Astrocyte (in vitro differentiated cells and primary cell): ENCODE results near the gene TNN. TPM values are rescaled to one million over a fixed set of nuclear protein-coding genes. Genes with fewer than 3 reads are reported as not detected.

Source experiments
- DNase-seq: peaks from one replicate; pipeline ENCODE4 v3.0.0-alpha.2; 2010; ENCODE audit warnings: low read depth
- FAIRE-seq: peaks from 2 replicates; lab custom pipeline; 2011; peaks lifted over from hg19 to GRCh38; lab: Jason Lieb, UNC
- H2AFZ ChIP-seq: 2 replicates; pipeline ENCODE4 v1.6.0; 2012; ENCODE audit warnings: low read depth, low read length, inconsistent platforms
- H3K27ac ChIP-seq: 2 replicates; pipeline ENCODE4 v1.5.1; 2011; ENCODE audit warnings: low read depth, low read length, inconsistent platforms
- H3K27me3 ChIP-seq: 2 replicates; pipeline ENCODE4 v1.6.0; 2011; ENCODE audit warnings: low read length, inconsistent platforms; ENCODE audit not compliant: insufficient read depth
- H3K36me3 ChIP-seq: 2 replicates; pipeline ENCODE4 v1.5.1; 2011; ENCODE audit warnings: low read length, inconsistent platforms; ENCODE audit not compliant: insufficient read depth
- H3K4me1 ChIP-seq: 2 replicates; pipeline ENCODE4 v1.5.1; 2011; ENCODE audit warnings: low read length, inconsistent platforms; ENCODE audit not compliant: insufficient read depth
- H3K4me2 ChIP-seq: 2 replicates; pipeline ENCODE4 v1.6.0; 2012; ENCODE audit warnings: low read length, inconsistent platforms
- H3K4me3 ChIP-seq: 2 replicates; pipeline ENCODE4 v1.5.1; 2011; ENCODE audit warnings: low read depth, mild to moderate bottlenecking, low read length, inconsistent platforms; ENCODE audit not compliant: insufficient read depth
- H3K79me2 ChIP-seq: 2 replicates; pipeline ENCODE4 v1.6.0; 2012; ENCODE audit warnings: mild to moderate bottlenecking, low read length, inconsistent platforms; ENCODE audit not compliant: insufficient read depth
- H3K9ac ChIP-seq: 2 replicates; pipeline ENCODE4 v1.6.0; 2012; ENCODE audit warnings: mild to moderate bottlenecking, low read length, inconsistent platforms
- H3K9me3 ChIP-seq: 2 replicates; pipeline ENCODE4 v1.5.1; 2012; ENCODE audit warnings: low read depth, mild to moderate bottlenecking, low read length, inconsistent platforms; ENCODE audit not compliant: insufficient read depth
- H4K20me1 ChIP-seq: 2 replicates; pipeline ENCODE4 v1.6.0; 2012; ENCODE audit warnings: low read length, inconsistent platforms; ENCODE audit not compliant: insufficient read depth
- H3K27ac Mint-ChIP-seq: one replicate; pipeline ENCODE4 v1.8.0; 2021; ENCODE audit warnings: mild to moderate bottlenecking, mixed read lengths; ENCODE audit not compliant: unreplicated experiment
- H3K27me3 Mint-ChIP-seq: one replicate; pipeline ENCODE4 v1.8.0; 2021; ENCODE audit warnings: low read depth, mixed read lengths; ENCODE audit not compliant: unreplicated experiment
- H3K36me3 Mint-ChIP-seq: one replicate; pipeline ENCODE4 v1.8.0; 2021; ENCODE audit warnings: low read depth, mixed read lengths; ENCODE audit not compliant: unreplicated experiment
- H3K4me1 Mint-ChIP-seq: one replicate; pipeline ENCODE4 v1.8.0; 2021; ENCODE audit warnings: low read depth, mixed read lengths; ENCODE audit not compliant: unreplicated experiment
- H3K4me3 Mint-ChIP-seq: one replicate; pipeline ENCODE4 v1.8.0; 2021; ENCODE audit warnings: mild to moderate bottlenecking, moderate library complexity, mixed read lengths; ENCODE audit not compliant: unreplicated experiment
- H3K9me3 Mint-ChIP-seq: one replicate; pipeline ENCODE4 v1.8.0; 2021; ENCODE audit warnings: mild to moderate bottlenecking, mixed read lengths; ENCODE audit not compliant: unreplicated experiment
- EZH2 ChIP-seq: IDR thresholded peaks from 2 replicates; pipeline ENCODE4 v1.6.1; 2012; ENCODE audit warnings: mild to moderate bottlenecking, low read length, inconsistent platforms; ENCODE audit not compliant: insufficient read depth
- total RNA-seq: library from RNA; stranded (reverse); gene quantifications from 2 replicates; pipeline ENCODE4 v1.2.1, GENCODE V29; 2021
- TF ChIP-seq, protein P1 (sequence below): IDR thresholded peaks from 2 replicates; pipeline ENCODE4 v1.5.1; 2011; ENCODE audit warnings: low read depth, mild to moderate bottlenecking, inconsistent platforms, low read length, moderate library complexity; ENCODE audit not compliant: insufficient read depth

The TNN gene
- total RNA-seq, 1 donor from 2014 or later = 0.16 TPM

DNA sequence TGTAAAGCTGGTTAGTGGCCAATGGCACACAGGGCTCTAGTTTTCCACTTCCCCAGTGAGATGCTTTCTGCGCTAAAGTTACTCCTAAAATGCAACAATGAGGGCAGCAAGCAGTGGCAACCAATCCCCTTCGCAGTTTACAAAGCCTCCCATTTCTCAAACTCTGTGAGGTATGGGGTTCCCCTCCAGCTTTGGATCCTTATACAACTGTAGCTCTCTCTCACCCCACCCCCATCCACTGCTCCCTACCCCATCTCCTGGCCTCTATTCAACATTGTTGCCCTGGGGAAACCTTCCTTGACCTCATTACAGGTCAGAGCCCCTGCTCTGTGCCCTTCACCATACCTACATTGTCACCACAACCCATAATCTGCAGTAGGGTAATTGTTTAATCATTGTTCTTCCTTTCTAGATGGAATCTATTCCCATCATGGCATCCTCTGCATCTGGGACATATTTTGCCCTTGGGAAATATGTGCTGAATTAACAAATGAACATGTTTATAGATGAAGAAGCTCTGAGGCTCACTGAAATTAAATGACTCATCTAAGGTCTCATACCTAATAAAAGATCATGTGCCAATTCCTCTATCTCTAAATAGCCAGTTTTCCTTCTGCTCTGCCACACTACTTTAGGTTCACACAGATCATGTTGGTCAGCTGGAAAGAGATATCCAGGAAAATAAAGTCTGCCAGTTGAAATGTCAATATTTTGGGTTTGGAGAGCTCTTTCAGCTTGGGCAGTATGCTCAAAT lies 112.4 kb downstream of the TNN start:
- TF ChIP-seq, protein P1, sequence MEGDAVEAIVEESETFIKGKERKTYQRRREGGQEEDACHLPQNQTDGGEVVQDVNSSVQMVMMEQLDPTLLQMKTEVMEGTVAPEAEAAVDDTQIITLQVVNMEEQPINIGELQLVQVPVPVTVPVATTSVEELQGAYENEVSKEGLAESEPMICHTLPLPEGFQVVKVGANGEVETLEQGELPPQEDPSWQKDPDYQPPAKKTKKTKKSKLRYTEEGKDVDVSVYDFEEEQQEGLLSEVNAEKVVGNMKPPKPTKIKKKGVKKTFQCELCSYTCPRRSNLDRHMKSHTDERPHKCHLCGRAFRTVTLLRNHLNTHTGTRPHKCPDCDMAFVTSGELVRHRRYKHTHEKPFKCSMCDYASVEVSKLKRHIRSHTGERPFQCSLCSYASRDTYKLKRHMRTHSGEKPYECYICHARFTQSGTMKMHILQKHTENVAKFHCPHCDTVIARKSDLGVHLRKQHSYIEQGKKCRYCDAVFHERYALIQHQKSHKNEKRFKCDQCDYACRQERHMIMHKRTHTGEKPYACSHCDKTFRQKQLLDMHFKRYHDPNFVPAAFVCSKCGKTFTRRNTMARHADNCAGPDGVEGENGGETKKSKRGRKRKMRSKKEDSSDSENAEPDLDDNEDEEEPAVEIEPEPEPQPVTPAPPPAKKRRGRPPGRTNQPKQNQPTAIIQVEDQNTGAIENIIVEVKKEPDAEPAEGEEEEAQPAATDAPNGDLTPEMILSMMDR = no peak
- TF ChIP-seq EZH2 = no peak
- H3K36me3 Mint-ChIP-seq = peaks cover 1% of the 10 kb centered on the region
- no peak for FAIRE-seq

DNA sequence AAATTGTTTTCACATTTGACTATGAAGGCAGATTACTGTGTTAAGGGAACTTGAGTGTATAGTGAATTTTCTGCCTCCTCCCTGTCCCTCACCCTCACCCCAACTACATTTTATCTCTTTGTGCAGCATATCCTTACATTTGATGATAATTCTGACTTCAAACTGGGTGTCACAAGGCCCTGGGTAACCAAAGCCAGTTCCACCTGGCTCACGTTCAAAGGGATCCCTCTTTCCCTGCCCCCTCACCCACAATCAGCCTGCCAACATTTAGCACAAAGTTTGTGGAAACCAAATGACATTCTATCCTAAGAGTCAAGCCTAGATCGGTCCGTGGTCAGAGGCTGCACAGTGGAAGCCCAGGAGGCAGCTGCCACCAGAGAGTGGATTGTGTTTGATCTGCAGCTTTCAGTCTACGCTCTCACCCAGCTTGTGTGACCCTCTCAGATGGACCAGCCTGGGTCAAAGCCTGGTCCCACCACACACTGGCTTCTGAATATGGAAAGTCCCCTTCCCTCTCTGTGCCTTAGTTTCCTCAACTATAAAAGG lies 114.6 kb downstream of the TNN start:
- TF ChIP-seq EZH2 = no peak
- TF ChIP-seq, protein P1 = no peak
- no peak for FAIRE-seq

More for the DNA sequence above, 112.4 kb downstream of the TNN start:
- no peak overlapping the region for H3K9ac ChIP-seq
- H3K9me3 Mint-ChIP-seq = no peaks in the 10 kb centered on the region
- H3K4me2 ChIP-seq = no peak overlapping the region
- no peaks in the 10 kb centered on the region for H3K4me1 ChIP-seq
- H3K79me2 ChIP-seq = no peaks in the 10 kb centered on the region
- DNase-seq = no peak
- no peak overlapping the region for H3K4me3 Mint-ChIP-seq
- no peak overlapping the region for H3K27ac Mint-ChIP-seq
- H3K4me1 Mint-ChIP-seq = no peaks in the 10 kb centered on the region
- no peak overlapping the region for H3K4me3 ChIP-seq
- no peaks in the 10 kb centered on the region for H3K36me3 ChIP-seq
- no peaks in the 10 kb centered on the region for H3K27me3 ChIP-seq
- H3K9me3 ChIP-seq = no peaks in the 10 kb centered on the region
- H3K27me3 Mint-ChIP-seq = peaks cover 4% of the 10 kb centered on the region
- H2AFZ ChIP-seq = no peak overlapping the region
- no peak overlapping the region for H3K27ac ChIP-seq
- H4K20me1 ChIP-seq = no peaks in the 10 kb centered on the region

DNA sequence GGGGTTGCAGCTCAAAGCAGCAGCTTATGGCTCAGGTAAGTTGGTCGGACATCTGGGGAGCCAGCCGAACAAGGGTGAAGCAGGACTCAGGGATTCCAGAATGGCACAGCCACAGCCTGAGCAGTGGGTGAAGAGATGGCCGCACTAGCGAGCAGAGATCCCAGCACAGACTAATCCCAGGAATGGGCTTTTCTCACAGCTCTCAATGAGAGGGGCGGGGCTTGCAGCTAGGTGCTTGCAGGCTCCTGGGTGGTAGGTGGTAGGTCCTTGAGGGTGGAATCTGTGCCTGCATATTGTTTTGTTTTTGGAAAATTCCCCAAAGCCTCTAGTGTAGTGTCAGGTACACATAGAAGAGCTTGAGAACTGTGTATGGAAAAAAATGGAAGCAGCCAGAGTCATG lies 116.0 kb downstream of the TNN start:
- no peak overlapping the region for H3K4me3 ChIP-seq
- H3K79me2 ChIP-seq = no peaks in the 10 kb centered on the region
- H3K9me3 Mint-ChIP-seq = no peaks in the 10 kb centered on the region
- H3K4me3 Mint-ChIP-seq = no peak overlapping the region
- no peak overlapping the region for H3K27ac ChIP-seq
- no peaks in the 10 kb centered on the region for H3K36me3 ChIP-seq
- H3K27me3 ChIP-seq = peaks cover 3% of the 10 kb centered on the region
- H3K27ac Mint-ChIP-seq = no peak overlapping the region
- DNase-seq = no peak
- no peaks in the 10 kb centered on the region for H3K9me3 ChIP-seq
- no peak overlapping the region for H3K9ac ChIP-seq
- peaks cover 7% of the 10 kb centered on the region for H3K27me3 Mint-ChIP-seq
- H2AFZ ChIP-seq = no peak overlapping the region
- H3K36me3 Mint-ChIP-seq = peaks cover 5% of the 10 kb centered on the region
- no peak overlapping the region for H3K4me2 ChIP-seq
- no peak for FAIRE-seq
- H3K4me1 ChIP-seq = no peaks in the 10 kb centered on the region
- TF ChIP-seq, protein P1 = no peak
- no peak for TF ChIP-seq EZH2
- H3K4me1 Mint-ChIP-seq = no peaks in the 10 kb centered on the region
- no peaks in the 10 kb centered on the region for H4K20me1 ChIP-seq

More for the DNA sequence above, 114.6 kb downstream of the TNN start:
- Mint-ChIP-seq H3K27me3 (peaks cover 7% of the 10 kb centered on the region), H3K36me3 (peaks cover 4% of the 10 kb centered on the region), H3K4me1 (no peaks in the 10 kb centered on the region), H3K27ac (no peak overlapping the region), H3K4me3 (no peak overlapping the region), H3K9me3 (no peaks in the 10 kb centered on the region)
- no peaks in the 10 kb centered on the region for H3K79me2 ChIP-seq
- no peak overlapping the region for H3K27ac ChIP-seq
- H3K4me2 ChIP-seq = no peak overlapping the region
- no peaks in the 10 kb centered on the region for H3K36me3 ChIP-seq
- peaks cover 3% of the 10 kb centered on the region for H3K27me3 ChIP-seq
- no peaks in the 10 kb centered on the region for H3K9me3 ChIP-seq
- no peak overlapping the region for H2AFZ ChIP-seq
- no peak overlapping the region for H3K9ac ChIP-seq
- no peak for DNase-seq
- no peak overlapping the region for H3K4me3 ChIP-seq
- H3K4me1 ChIP-seq = no peaks in the 10 kb centered on the region
- no peaks in the 10 kb centered on the region for H4K20me1 ChIP-seq
